GM19025 (cell line): ENCODE data around the gene SPARC.

Experiments used
- ATAC-seq: cut with Tn5 transposase; IDR thresholded peaks from one replicate; pipeline ENCODE4 v1.9.1; 2021; ENCODE audit warnings: mild to moderate bottlenecking, low read depth, moderate library complexity; ENCODE audit not compliant: unreplicated experiment

SPARC gene

DNA sequence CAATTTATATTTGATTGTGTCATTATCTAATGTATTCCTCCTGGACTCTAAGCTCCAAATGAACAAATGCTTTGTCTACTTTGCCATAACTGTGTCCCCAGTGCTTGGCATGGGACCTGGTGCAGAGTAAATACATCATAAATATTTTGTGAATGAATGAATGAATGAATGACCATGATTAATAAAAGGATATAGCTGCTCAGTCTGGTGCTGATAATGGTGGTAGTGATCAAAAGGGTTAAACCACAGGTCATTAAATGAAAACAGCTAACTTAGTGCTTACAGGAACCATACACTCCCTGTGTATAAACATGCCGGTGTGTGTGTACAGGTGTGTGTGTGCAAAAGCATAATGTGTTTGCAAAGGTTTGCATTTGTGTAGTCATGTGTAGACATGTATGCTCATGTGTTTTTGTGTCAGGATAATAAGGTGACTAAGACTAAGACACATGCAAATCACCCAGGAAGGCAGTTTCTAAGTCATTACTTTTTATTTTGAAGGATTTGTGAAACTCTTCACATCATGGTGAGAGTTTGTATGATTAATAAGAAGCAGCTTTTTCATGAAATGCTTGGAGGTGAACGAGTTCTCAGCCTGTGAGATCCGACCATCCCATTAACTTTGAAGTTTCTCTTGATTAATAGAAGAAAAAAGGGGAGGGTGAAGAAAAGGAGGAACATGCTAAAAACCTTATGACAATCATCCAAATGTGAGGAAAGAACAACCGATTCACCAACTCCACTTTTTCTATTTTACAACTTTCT is 24.6 kb downstream of the SPARC start:
- peak; percentile 54 for ATAC-seq

DNA sequence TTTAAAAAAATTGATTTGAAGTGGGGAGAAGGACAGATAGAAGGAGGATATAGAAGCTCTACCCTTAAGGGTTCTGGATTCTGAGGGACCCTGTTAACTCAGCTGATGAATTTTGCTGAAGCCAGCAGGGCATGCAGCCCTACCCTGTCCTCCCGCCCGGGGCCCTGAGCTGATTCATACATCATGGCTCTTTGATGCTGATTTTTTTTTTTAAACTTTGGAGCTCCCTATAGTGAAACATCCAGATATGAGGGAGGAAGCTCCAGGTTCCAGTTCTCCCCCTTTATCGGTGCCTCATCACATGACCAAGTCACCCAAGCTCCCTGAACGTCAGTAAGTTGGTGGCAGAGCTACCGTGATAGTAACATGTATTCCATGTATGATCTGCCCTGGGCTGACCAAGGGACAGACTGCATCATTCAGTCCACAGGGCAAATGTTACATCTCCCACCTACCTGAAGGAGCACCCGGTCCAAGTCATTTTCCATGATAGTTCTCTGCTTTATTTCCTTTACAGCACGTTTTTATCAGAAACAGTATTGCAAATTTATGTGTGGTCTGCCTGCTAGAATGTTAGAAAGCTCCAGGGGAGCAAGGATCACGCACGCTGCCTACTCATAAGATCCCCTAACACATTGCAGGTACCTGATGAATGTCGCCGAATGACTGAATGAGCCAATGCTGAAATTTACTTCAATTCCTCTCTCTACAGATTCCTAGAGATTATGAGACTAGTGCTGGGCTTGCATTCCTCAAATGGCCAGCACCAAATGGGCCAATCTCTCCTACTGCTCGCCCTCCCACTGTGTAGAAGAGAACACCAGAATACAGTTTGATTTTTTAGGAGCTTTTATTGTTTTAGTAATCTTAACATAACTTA is 25.9 kb downstream of the SPARC start:
- ATAC-seq = no peak

DNA sequence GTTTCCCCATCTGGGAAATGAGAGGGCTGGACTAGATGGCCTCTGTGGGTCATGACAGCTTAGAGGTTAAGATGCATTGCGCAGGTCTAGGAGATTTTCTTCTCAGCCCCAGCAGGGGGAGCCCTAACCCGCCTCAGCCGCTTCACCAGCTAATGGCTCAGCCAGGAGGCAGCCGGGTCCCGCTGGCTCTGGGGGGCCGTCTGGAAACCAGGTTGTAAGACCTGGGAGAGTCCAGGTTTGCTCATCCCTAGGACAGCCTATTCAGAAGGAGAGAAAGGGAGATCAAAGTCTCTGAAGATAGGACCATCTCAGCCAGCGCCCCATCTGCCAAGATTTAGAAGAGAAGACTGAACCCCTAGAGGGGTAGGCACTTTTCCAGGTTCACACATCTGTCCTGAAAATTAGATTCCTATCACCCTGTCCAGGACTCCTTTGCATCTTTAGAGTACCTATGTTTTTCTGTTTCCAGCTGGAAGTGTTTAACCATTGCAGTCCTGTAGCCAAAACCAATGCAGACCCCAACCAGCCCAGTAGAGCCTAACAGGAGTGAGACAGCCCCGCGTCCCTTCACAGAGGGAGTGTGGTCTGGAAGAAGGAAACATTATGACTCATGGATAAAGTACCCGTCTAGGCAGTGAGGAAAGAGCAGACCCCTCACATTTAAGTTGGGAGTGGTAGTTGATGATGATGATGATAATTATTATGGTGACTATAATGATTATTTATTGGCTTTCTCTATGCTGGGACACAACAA is 27.5 kb downstream of the SPARC start:
- ATAC-seq = peak; percentile 50

DNA sequence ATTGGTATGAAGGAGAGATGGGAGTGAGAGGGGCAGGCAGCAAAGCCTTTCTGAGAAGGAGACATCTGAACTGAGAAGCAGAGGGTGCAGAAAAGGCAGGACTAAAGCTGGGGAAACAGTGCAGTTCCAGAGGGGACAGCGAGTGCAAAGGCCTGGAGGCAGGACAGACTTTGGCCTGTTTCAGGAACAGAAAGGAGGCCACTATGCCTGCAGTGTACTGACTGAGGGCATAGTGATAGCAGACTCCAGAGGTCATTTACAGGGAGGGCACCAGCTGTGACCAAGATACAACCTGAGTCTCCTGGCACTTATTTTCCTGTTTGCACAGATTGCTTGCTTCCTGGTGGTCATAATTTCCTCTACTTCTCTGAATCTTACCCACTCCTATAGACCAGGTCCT is 29.6 kb downstream of the SPARC start:
- no peak for ATAC-seq

DNA sequence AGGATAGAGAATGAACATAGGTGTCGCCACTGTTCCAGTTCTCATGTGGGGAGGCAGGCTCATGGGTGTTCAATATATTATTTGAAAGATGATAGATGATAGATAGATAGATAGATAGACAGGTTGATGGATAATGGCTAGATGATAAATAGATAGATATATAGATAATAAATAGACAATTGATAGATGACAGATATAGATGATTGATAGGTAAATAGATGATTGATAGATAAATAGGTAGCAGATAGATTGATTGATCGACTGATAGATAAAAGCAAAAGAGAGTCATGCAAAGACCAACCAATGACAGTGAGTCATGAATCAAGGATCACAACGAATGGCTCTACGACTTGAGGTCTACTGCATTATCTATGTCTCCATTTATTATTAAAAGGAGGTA is 30.4 kb downstream of the SPARC start:
- no peak for ATAC-seq

DNA sequence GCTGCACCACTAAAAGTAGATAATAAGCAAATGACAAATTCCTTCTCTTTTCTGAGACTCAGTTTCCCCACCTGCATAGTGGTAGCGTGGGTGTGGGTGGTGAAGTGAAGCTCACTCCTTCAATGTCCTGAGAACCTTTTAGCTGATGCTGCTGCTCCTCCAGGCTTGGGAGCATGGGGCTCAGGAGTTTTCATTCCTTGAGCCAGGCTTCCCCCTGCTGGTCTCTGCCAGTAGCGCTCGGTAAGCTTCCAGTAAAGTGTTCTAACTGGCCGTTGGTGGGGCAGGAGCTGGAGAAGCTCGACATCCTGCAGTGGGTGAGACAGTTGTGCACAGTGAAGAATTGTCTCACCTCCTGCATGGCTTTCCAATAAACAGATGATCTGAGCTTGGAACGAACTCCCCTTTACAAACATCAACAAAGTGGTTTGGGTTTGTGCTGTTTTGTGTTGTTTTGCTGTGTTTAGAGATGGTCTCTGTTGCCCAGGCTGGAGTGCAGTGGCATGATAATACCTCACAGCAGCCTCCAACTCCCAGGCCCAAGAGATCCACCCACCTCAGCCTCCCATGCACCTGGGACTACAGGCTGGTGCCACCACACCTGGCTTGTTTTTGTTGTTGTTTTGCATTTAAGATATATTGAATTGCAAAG is 34.6 kb downstream of the SPARC start:
- ATAC-seq = peak; percentile 89

DNA sequence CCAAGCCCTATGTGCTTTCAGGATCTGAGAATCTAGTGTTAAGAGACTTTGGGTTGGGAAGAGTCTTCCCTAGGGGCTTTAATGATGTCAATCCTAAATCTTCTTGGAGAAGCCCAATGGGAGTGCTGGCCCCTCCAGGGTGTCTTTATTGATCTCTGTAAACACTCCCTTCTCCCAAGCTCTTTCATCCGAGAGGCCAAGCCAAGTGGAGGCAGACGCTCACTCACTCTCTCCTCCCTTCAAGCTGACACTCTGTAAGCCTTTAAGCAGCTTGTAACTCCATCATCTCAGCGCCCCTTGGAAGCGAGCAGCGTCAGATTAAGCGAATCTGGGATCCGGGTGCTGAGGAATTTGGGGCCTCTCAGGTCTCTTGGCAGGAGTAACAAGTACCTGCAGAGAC is 37.7 kb downstream of the SPARC start:
- no peak for ATAC-seq

DNA sequence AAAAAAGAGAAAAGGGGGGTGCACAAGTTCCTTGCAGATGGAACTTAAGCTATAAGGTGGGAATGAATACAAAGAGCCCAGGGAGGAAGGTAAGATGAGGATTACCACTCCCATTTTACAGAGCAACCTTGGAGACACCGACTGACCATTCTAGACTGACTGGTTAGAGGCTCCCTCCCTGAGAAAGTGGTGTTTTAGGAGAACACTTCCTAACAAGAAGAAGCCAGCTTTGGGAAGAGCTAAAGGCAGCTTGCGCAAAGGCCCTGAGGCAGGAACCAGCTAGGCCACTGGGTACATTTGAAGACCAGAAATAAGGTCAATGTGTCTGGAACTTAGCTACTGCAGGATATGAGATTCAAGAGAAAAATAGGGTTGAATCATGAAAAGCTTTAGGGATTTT is 38.6 kb downstream of the SPARC start:
- ATAC-seq = no peak

DNA sequence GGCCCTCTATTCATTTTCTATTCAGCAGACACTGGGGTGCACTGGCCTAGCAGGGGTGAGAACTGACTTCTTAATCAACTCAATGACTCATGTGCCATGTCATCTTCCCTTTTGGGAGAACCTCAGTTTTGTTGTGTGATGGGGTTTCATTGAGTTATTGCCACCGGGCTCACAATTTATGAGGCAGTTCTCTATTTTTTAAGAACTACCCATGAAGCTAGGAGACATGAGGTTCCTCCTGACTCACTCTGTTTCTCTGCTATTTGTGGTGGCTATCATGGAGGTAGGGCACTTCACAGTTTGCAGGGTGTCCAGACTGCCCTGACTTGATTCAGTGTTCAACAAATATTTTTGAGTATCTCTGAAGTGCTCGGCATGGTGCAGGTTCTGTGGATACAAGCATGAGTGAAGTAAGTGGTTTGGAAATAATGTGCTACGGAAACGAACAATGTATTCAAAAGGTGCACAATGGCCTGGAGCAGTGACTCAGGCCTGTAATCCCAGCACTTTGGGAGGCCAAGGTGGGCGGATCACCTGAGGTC is 39.3 kb downstream of the SPARC start:
- ATAC-seq = no peak

DNA sequence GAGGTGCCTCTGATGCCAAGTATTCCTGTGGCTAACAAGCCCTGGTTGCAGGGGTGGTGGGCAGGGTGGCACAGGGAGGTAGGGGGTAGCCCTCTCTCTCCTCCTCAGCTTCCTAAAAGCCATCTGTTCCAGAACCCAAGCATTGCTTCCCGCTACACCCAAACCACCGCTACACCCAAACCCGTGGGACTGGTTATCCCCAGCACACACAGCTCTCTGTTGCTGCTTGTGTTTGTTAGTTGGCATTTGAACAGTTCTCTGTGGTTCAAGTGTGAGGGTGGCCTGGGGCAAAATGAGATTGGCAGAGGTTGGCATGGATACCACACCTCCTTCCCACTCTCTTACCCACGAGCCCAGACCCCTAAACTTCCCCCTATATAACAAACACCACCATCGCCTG is 40.4 kb downstream of the SPARC start:
- no peak for ATAC-seq

DNA sequence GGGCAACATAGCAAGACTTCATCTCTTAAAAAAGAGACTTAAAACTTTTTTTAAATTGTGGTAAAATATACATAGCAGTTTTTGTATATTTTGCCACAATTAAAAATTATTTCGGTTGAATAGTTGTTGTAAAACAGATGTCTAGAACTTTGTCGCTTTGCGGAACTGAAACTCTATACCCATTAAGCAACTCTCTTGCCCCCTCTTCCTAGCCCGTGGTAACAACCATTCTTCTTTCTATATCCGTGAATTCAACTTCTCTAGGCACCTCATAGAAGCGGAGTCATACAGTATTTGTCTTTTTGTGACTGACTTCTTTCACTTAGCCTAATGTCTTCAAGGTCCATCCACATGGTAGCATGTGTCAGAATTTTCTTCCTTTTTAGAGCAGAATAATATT is 43.3 kb downstream of the SPARC start:
- no peak for ATAC-seq

DNA sequence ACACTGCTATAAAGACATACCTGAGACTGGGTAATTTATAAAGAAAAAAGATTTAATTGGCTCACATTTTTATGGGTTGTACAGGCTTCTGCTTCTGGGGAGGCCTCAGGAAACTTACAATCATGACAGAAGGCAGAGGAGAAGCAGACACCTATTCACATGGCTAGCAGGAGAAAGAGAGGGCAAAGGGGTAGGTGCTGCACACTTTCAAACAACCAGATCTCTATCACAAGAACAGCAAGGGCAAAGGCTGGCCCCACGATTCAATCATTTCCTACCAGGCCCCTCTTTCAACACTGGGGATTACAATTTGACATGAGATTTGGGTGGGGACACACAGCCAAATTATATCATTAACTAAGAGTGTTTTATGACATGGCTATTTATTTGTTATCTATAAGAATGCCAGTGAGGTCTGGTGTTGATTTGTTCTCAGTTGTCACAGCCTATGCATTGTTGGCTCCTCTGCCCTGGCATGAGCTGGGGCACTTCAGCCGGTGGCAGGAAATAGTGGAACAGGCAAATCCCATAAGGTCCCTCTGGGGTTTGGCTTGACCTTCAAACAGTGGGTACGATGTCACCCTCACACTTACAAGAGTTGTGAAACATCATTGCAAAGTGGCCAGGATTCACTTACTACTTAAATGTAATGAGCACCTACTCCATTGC is 44.1 kb downstream of the SPARC start:
- ATAC-seq = no peak

DNA sequence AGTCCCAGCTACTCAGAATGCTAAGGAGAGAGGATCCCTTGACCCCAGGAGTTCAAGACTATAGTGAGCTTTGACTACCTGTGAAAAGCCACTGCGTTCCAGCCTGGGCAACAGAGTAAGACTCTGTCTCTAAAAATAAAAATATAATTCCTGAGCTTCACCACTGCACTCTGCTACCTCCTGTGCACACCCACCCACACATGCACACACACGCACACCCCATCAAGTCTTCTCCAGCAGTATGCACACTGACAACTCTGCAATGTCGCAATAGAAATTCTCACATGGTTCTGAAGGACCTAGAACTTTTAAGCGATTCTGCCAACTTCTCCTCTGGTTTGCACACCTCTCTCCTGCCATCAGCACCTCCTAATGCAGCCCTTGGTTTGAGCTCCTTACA is 48.1 kb downstream of the SPARC start:
- ATAC-seq = no peak

DNA sequence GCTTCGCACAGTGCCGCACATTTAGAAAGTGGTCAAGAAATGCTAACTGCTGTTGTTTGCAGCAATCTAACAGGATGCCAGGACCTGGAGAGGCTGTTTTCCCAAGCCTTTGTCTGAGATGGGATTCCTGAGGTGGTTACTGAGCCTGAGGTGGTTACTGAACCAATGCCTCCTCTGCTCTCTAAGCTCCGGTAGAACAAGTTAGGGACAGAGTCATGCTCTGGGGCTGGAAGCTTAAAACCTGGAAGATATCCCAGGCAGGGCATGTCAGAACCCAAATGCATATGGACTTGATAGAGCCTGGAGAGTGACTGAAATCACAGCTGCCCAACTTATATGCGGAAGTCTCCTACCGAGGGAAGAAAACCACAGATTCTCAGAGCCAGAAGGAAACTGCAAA is 49.0 kb downstream of the SPARC start:
- ATAC-seq = no peak

DNA sequence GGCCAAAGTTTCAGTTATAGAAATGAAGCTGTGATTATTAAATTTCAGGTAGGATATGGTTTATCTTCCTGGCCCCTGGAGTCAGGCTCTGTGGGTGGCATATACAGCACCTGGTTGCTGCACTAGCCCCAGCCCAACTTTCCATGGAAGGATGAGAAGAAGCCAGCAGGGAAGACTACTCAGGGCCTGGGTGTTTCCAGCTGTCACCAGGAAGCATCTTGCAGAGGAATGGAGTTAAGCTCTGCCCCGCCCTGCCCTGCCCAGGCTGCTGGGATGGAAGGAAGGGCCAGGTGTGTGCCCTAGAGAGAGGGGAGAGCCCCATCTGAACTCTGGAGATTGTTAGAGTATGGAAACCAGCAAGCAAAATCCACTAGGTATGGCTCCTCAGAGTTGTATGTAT is 52.8 kb downstream of the SPARC start:
- ATAC-seq = no peak

DNA sequence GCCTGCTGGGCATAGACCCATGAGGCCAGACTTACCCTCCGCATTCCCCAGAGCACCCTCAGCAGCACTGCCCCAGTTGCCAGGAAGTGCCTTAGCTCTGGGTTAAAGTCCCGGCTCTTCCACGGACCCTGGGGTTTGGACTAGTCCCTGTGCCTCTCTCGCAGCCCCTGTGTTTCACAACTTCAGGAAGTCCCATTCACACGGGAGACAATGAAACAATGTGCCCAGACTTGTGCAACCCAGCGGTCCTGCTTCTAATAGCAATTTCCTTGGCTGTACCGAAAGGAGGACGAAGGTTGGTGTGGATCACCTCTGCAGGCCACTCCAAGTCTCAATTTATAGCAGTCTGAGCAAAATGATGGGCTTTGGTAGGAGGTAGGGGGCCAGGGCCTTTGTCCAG is 53.8 kb downstream of the SPARC start:
- ATAC-seq = no peak

DNA sequence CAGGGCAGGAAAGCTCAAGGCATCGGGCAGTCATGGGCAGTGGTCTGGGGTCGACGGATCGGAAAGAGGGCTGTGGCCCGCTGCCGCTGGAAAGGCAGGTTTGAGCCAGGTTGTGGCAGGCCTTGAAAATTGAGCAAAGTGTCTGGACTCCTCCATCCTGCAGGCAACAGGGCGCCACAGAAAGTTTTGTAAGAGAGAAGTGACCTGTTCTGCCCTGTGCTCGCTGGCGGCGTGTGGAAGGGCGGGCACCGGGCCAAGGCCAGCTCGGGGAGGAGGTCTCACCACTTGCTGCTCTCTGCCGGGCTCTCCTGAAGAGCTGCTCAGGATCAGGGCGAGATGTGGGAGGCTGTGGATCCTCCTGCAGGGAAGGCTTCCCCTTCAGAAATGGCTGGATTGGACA is 54.2 kb downstream of the SPARC start:
- no peak for ATAC-seq

DNA sequence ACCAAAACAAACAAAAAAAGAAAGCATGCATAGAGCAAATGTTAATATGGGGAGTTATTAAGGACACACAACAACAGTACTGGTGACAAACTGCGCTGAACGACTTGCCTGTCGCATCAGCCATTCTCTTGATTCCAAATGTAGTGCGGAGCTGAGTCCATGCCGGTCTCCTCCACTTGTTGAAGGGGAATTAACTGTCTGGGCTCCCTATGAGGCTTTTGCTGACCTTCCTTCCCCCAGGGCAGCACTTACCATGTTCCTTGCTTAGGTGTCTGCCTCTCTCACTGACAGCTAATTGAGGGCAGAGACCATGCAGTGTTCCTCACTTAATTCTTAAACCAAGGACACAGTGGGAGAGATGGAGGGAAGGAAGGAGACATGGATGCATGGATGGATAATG is 54.8 kb downstream of the SPARC start:
- ATAC-seq = no peak

DNA sequence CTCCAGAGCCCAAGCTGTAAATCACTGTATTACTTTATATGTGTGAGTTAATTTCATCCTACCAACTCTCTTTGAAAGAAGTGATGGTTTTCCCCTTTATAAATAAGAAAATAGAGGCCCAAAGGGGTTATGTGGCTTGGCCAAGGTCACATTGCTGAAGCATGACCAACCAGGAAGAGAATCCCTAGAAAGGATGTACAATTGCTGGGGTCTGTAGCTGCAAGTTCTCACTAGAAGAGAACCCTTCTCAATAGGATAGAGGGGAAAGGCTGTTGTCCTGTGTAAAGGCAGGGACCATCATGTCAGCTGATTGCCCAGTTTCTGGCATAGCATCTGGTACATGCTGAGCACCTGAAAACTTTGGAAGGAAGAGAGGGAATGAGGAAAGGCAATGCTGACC is 56.6 kb downstream of the SPARC start:
- ATAC-seq = no peak
